Measurements from ENCODE around the gene LAMA2.

Gene LAMA2

DNA sequence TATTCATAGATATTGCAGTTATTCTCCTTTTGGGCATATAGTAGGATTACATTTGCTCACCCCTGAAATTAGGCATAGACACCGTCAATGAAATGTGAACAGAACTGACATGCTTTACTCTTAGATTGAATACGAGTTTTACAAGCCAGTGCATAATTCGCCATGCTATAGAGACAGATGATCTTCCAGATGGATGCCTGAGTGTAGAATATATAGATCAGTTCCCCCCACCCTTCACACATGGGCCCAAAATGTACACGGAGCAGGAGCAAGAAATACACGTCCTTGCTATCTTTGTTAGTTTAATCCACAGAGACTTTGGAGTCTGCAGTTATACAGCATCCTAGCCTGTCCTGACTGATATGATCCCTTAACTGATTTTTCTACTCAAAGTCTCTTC is 47.4 kb downstream of the LAMA2 start:
- no peak overlapping the region for H3K4me3 ChIP-seq (ENCODE audit: low read depth, low read length)
- TF ChIP-seq, protein P1, sequence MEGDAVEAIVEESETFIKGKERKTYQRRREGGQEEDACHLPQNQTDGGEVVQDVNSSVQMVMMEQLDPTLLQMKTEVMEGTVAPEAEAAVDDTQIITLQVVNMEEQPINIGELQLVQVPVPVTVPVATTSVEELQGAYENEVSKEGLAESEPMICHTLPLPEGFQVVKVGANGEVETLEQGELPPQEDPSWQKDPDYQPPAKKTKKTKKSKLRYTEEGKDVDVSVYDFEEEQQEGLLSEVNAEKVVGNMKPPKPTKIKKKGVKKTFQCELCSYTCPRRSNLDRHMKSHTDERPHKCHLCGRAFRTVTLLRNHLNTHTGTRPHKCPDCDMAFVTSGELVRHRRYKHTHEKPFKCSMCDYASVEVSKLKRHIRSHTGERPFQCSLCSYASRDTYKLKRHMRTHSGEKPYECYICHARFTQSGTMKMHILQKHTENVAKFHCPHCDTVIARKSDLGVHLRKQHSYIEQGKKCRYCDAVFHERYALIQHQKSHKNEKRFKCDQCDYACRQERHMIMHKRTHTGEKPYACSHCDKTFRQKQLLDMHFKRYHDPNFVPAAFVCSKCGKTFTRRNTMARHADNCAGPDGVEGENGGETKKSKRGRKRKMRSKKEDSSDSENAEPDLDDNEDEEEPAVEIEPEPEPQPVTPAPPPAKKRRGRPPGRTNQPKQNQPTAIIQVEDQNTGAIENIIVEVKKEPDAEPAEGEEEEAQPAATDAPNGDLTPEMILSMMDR (IDR thresholded peaks at IDR 0.05; ENCODE audit: low read depth, low read length): no peak

DNA sequence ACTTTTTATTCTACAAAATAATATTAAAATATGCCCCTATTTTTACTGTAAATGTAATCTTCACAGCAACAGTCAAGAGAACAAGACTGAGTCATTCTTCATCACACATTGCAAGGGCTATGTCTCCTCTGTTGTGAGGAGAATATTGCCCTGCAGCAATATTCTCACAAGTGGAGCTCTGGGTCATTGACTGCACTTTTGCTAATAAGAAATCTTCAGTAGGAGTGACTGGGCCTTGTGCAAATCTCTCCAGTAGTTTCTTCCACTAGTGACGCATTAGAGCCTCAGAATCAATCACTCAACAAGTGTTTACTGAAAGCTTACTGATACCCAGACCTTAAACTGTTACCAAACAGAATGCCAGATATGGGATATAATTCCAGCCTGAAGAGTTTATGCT is 49.1 kb downstream of the LAMA2 start:
- TF ChIP-seq, protein P1 (IDR thresholded peaks at IDR 0.05; ENCODE audit: low read depth, low read length): no peak
- H3K4me3 ChIP-seq (ENCODE audit: low read depth, low read length): no peak overlapping the region

DNA sequence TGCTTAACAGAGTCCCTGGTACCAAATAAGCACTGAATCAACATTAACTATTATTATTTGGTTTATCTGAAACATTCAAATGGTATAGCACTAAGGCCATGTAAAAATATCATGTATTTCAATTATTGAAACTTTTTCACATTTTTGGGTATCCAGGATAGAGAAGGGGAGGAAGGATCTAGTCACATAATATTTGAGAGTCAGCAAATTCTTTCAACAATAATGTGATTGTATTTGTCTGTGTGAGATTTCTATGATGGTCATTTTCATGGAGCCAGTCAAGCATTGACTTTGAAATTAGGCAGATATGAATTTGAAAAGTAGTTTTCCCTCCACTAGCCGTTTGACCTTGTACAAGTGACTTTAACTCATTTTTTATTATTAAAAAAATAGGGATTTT is 67.9 kb downstream of the LAMA2 start:
- no peak overlapping the region for H3K4me3 ChIP-seq (ENCODE audit: low read depth, low read length)
- TF ChIP-seq, protein P1 (IDR thresholded peaks at IDR 0.05; ENCODE audit: low read depth, low read length): no peak

DNA sequence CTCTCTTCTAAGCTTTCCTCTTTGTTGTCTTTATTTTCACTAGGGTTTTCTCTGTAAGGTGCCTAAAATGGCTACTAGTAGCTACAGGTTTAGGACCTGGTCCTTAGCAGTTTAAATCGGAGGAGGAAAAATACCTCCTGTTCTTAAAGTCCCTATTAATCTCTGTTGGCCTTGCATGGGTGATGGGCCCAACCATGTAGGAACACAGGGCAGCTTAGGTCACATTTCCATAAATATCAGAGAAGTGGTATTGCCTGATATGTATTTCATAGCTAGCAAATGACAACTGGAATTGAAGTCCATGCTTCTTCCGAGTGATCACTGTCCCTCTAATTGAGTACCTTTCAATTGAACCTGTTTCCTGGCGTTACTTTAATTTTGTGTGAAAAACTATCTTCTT is 70.0 kb downstream of the LAMA2 start:
- TF ChIP-seq, protein P1 (IDR thresholded peaks at IDR 0.05; ENCODE audit: low read depth, low read length): no peak
- no peak overlapping the region for H3K4me3 ChIP-seq (ENCODE audit: low read depth, low read length)

DNA sequence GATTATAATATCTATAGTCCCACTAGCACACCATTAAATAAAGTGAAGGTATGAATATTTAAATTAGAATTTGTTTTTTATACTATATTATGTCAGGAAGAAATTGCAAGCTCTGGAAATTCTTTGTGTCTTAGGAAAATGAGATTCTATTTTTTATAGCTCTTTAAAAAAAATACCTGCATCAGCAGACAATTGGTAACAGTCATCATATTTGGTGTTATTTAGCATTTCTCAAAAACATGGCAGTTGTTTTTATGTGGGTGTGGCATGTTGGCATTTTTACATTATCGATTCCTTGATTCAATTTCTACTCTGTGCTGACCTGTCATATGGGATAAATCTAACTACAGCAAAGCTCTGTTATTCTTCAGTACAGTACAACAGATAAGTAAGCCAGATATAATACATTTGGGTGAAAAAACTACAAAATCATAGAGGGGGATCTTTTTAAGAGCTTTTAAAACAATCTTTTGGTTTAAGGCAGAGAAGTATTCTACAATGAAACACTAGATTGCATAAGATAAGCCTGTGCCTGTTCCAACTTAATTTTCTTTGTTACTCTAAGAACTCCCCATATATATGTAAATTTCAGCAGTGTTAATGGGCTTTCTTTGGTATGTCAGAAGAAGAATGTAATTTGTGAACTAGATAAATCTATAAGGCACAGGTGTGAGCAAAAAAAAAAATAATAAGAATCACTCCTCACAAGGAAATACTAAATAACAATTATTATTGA is 71.5 kb downstream of the LAMA2 start:
- TF ChIP-seq, protein P1 (IDR thresholded peaks at IDR 0.05; ENCODE audit: low read depth, low read length): no peak
- H3K4me3 ChIP-seq (ENCODE audit: low read depth, low read length): no peak overlapping the region

DNA sequence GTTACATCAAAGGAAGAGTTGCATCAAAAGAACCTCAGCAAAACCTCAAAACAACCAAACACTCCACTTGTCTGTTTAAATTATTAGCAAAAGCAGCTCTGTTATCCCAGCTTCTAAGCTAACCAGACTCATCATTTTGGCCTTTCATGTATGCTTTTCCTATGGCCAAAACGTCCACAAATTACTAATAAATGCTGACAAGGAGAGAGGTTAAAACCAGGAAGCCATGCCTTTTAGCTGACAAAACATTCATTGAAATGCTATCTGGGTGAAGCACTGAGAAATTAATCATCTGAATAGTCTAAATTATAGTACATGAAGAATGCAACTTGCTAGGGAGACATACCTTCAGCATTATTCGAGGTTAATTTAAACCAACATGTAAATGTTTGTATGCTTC is 80.6 kb downstream of the LAMA2 start:
- H3K4me3 ChIP-seq (ENCODE audit: low read depth, low read length): no peak overlapping the region
- TF ChIP-seq, protein P1 (IDR thresholded peaks at IDR 0.05; ENCODE audit: low read depth, low read length): no peak

DNA sequence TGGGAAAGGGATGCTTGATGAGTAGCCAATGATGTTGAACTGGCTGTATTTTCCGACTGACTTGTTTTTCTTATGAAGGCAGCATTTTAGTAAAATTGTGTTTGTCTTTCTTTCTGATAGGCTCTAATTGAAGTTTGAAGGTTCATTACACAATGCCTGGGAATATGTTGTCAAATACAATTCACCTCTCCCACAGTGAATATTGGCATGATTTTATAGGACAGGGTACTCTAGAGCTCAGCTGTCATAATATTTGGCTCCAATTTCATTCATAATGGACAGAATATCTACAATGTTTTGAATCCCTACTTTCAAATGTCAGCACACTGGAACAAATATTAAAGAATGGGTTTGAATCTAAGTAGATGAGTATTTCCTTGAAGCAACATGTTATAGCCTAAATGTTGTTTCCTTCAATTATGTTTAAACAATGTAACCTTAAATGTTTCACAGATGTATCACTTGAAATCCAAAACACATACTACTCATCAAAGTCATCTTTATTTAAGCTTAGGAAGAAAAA is 81.4 kb downstream of the LAMA2 start:
- no peak overlapping the region for H3K4me3 ChIP-seq (ENCODE audit: low read depth, low read length)
- TF ChIP-seq, protein P1 (IDR thresholded peaks at IDR 0.05; ENCODE audit: low read depth, low read length): no peak
